Astrocyte (in vitro differentiated cells and primary cell): ENCODE results near the gene SRBD1.

ENCODE experiments used
- EZH2 ChIP-seq: IDR thresholded peaks from 2 replicates; pipeline ENCODE4 v1.6.1; 2012; ENCODE audit warnings: mild to moderate bottlenecking, low read length, inconsistent platforms; ENCODE audit not compliant: insufficient read depth
- TF ChIP-seq, protein P1 (sequence below): IDR thresholded peaks from 2 replicates; pipeline ENCODE4 v1.5.1; 2011; ENCODE audit warnings: low read depth, mild to moderate bottlenecking, inconsistent platforms, low read length, moderate library complexity; ENCODE audit not compliant: insufficient read depth

DNA sequence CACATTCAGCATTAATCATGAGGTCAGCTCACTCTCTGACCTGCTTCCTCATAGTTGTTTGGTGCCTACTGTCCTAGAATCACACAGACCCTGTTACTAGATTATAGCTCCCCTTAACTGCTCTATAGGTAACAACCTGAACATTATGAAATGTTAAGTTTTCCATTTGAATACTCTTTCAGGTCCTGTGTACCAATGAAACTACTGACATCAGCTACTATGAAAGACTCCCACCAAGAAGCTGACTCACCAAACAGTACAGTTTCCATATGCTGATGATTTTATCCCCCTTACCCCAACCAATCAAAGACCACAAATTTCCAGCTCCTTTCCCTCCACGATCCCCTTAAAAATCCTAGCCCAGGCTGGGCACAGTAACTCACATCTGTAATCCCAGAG, 56.3 kb downstream of the SRBD1 start:
- TF ChIP-seq, protein P1, sequence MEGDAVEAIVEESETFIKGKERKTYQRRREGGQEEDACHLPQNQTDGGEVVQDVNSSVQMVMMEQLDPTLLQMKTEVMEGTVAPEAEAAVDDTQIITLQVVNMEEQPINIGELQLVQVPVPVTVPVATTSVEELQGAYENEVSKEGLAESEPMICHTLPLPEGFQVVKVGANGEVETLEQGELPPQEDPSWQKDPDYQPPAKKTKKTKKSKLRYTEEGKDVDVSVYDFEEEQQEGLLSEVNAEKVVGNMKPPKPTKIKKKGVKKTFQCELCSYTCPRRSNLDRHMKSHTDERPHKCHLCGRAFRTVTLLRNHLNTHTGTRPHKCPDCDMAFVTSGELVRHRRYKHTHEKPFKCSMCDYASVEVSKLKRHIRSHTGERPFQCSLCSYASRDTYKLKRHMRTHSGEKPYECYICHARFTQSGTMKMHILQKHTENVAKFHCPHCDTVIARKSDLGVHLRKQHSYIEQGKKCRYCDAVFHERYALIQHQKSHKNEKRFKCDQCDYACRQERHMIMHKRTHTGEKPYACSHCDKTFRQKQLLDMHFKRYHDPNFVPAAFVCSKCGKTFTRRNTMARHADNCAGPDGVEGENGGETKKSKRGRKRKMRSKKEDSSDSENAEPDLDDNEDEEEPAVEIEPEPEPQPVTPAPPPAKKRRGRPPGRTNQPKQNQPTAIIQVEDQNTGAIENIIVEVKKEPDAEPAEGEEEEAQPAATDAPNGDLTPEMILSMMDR = no peak
- TF ChIP-seq EZH2 = no peak
